Hepatocyte (in vitro differentiated cells): ENCODE measurements around the gene RNF25. TPM values are rescaled to one million over a fixed set of nuclear protein-coding genes. Genes with fewer than 3 reads are reported as not detected.

ENCODE experiments used
- DNase-seq: peaks from one replicate; pipeline ENCODE4 v3.0.0-alpha.2; 2016; ENCODE audit warnings: low spot score
- H2AFZ ChIP-seq: fragments of 200-600 bp; sonication (generic); 2 replicates; pipeline ENCODE4 v1.6.0; 2016; ENCODE audit warnings: antibody characterized with exemption, mild to moderate bottlenecking
- H3K27ac ChIP-seq: fragments of 200-600 bp; sonication (generic); 2 replicates; pipeline ENCODE4 v1.5.1; 2016; ENCODE audit warnings: mild to moderate bottlenecking
- H3K27me3 ChIP-seq: fragments of 200-600 bp; sonication (generic); 2 replicates; pipeline ENCODE4 v1.6.1; 2016
- H3K36me3 ChIP-seq: fragments of 200-600 bp; sonication (generic); replicated peaks from 2 replicates; pipeline ENCODE4 v1.5.1; 2016; ENCODE audit warnings: low read depth; ENCODE audit not compliant: insufficient read depth
- H3K4me1 ChIP-seq: fragments of 200-600 bp; sonication (generic); 2 replicates; pipeline ENCODE4 v1.5.1; 2016; ENCODE audit warnings: mild to moderate bottlenecking, moderate library complexity; ENCODE audit not compliant: insufficient read depth
- H3K4me2 ChIP-seq: fragments of 200-600 bp; sonication (generic); 2 replicates; pipeline ENCODE4 v1.6.0; 2016
- H3K4me3 ChIP-seq: fragments of 200-600 bp; sonication (generic); 2 replicates; pipeline ENCODE4 v1.5.1; 2016; ENCODE audit warnings: mild to moderate bottlenecking
- H3K79me2 ChIP-seq: fragments of 200-600 bp; sonication (generic); 2 replicates; pipeline ENCODE4 v1.6.0; 2017; ENCODE audit warnings: mild to moderate bottlenecking
- H3K9me2 ChIP-seq: fragments of 200-600 bp; sonication (generic); replicated peaks from 2 replicates; pipeline ENCODE4 v1.6.0; 2017; ENCODE audit warnings: mild to moderate bottlenecking; ENCODE audit not compliant: insufficient read depth
- H3K9me3 ChIP-seq: fragments of 200-600 bp; sonication (generic); 2 replicates; pipeline ENCODE4 v1.5.1; 2016; ENCODE audit warnings: low read depth, mild to moderate bottlenecking
- H4K20me1 ChIP-seq: fragments of 200-600 bp; sonication (generic); 2 replicates; pipeline ENCODE4 v1.6.0; 2016; ENCODE audit warnings: mild to moderate bottlenecking; ENCODE audit not compliant: insufficient read depth, poor library complexity, severe bottlenecking
- CTCF ChIP-seq: fragments of 200-600 bp; sonication (generic); IDR thresholded peaks from 2 replicates; pipeline ENCODE4 v1.5.1; 2016; ENCODE audit warnings: antibody characterized with exemption, mild to moderate bottlenecking; ENCODE audit not compliant: poor library complexity
- EZH2 ChIP-seq: fragments of 200-600 bp; sonication (generic); IDR thresholded peaks from 2 replicates; pipeline ENCODE4 v1.6.1; 2016; ENCODE audit warnings: antibody characterized with exemption, mild to moderate bottlenecking, borderline replicate concordance
- EZH2phosphoT487 ChIP-seq: fragments of 200-600 bp; sonication (generic); IDR thresholded peaks from one replicate; pipeline ENCODE4 v1.6.1; 2018; ENCODE audit warnings: antibody characterized with exemption, mild to moderate bottlenecking, low read depth, moderate library complexity; ENCODE audit not compliant: unreplicated experiment, severe bottlenecking
- WGBS: methylation state at CpG from one replicate; pipeline ENCODE4 v1.1.6; 2016; ENCODE audit warnings: low lambda C conversion rate; ENCODE audit errors: missing lambda C conversion rate; 5-methylcytosine and 5-hydroxymethylcytosine counted together
- polyA plus RNA-seq: library from polyadenylated mRNA; unstranded; fragments of >200 nt; fragmentation: Nextera tagmentation; extraction: Ambion mirVana; gene quantifications from 2 replicates; pipeline ENCODE4 v1.2.1, GENCODE V29; 2016
- total RNA-seq: library from RNA; depleted of rRNA; stranded (reverse); fragments of >200 nt; gene quantifications from 2 replicates; pipeline ENCODE4 v1.2.3, GENCODE V29; 2014

Gene RNF25
- total and polyA plus RNA-seq, 2 experiments from 2014 or later, result 21.0 to 32.4 TPM

GRCh38 chr2:218710334-218710686 is 38.5 kb upstream of the RNF25 start:
- Histone ChIP-seq H3K27me3 (no peaks in the 10 kb centered on the region), H3K4me1 (no peaks in the 10 kb centered on the region), H3K4me3 (no peak overlapping the region), H3K27ac (no peak overlapping the region), H3K79me2 (peaks cover 37% of the 10 kb centered on the region), H3K9me2 (no peaks in the 10 kb centered on the region), H3K4me2 (peak overlapping the region; percentile 71), H4K20me1 (no peaks in the 10 kb centered on the region), H2AFZ (peak overlapping the region; percentile 62), H3K9me3 (no peaks in the 10 kb centered on the region), H3K36me3 (no peaks in the 10 kb centered on the region)
- DNase-seq, result no peak
- TF ChIP-seq CTCF, result no peak
- no peak for TF ChIP-seq EZH2phosphoT487
- no peak for TF ChIP-seq EZH2
- WGBS, result 54% methylated on average over 14 of the region's 14 CpGs

- Histone ChIP-seq H3K9me2 (no peaks in the 10 kb centered on the region), H3K4me2 (peak overlapping the region; percentile 71), H3K9me3 (no peaks in the 10 kb centered on the region), H3K79me2 (peaks cover 33% of the 10 kb centered on the region), H3K4me1 (no peaks in the 10 kb centered on the region), H4K20me1 (no peaks in the 10 kb centered on the region), H2AFZ (peak overlapping the region; percentile 62), H3K4me3 (no peak overlapping the region), H3K27me3 (no peaks in the 10 kb centered on the region), H3K36me3 (no peaks in the 10 kb centered on the region), H3K27ac (no peak overlapping the region)
- WGBS, result 47% methylated on average over 8 of the region's 8 CpGs
- TF ChIP-seq EZH2, result no peak
- TF ChIP-seq CTCF, result no peak
- TF ChIP-seq EZH2phosphoT487, result no peak
- DNase-seq, result no peak
These were observed 38.1 kb upstream of the RNF25 start for GRCh38 chr2:218709908-218710307.

- no peak for TF ChIP-seq EZH2
- no peak for TF ChIP-seq EZH2phosphoT487
- no peak for TF ChIP-seq CTCF
- no peaks in the 10 kb centered on the region for H3K36me3 ChIP-seq
These were observed 36.3 kb upstream of the RNF25 start for GRCh38 chr2:218708086-218708485.

GRCh38 chr2:218703341-218703740 is 31.5 kb upstream of the RNF25 start:
- DNase-seq, result no peak
- no peaks in the 10 kb centered on the region for H3K9me2 ChIP-seq
- whole genome bisulfite sequencing, result 84% methylated on average over 4 of the region's 4 CpGs

More at GRCh38 chr2:218708086-218708485, 36.3 kb upstream of the RNF25 start:
- Histone ChIP-seq H3K4me3 (no peak overlapping the region), H3K79me2 (peaks cover 15% of the 10 kb centered on the region), H3K9me3 (no peaks in the 10 kb centered on the region), H3K27ac (no peak overlapping the region), H2AFZ (no peak overlapping the region), H3K9me2 (no peaks in the 10 kb centered on the region), H3K4me1 (no peaks in the 10 kb centered on the region), H3K4me2 (no peak overlapping the region), H4K20me1 (no peaks in the 10 kb centered on the region), H3K27me3 (no peaks in the 10 kb centered on the region)
- 98% methylated on average over 4 of the region's 4 CpGs for WGBS
- DNase-seq, result no peak

More at GRCh38 chr2:218703341-218703740, 31.5 kb upstream of the RNF25 start:
- no peak overlapping the region for H3K4me3 ChIP-seq
- H2AFZ ChIP-seq, result no peak overlapping the region
- H3K4me2 ChIP-seq, result no peak overlapping the region
- TF ChIP-seq EZH2 (no peak), CTCF (no peak), EZH2phosphoT487 (no peak)
- H3K4me1 ChIP-seq, result no peaks in the 10 kb centered on the region
- H3K27ac ChIP-seq, result no peak overlapping the region
- no peaks in the 10 kb centered on the region for H3K36me3 ChIP-seq
- no peaks in the 10 kb centered on the region for H4K20me1 ChIP-seq
- H3K79me2 ChIP-seq, result no peaks in the 10 kb centered on the region
- H3K27me3 ChIP-seq, result no peaks in the 10 kb centered on the region
- H3K9me3 ChIP-seq, result no peaks in the 10 kb centered on the region
